ENCODE data around the gene CYP46A1. TPM values are rescaled to one million over a fixed set of nuclear protein-coding genes. Genes with fewer than 3 reads are reported as not detected.

The CYP46A1 gene
- total RNA-seq, 1 experiment from 2014 or later: 0.52 TPM

DNA sequence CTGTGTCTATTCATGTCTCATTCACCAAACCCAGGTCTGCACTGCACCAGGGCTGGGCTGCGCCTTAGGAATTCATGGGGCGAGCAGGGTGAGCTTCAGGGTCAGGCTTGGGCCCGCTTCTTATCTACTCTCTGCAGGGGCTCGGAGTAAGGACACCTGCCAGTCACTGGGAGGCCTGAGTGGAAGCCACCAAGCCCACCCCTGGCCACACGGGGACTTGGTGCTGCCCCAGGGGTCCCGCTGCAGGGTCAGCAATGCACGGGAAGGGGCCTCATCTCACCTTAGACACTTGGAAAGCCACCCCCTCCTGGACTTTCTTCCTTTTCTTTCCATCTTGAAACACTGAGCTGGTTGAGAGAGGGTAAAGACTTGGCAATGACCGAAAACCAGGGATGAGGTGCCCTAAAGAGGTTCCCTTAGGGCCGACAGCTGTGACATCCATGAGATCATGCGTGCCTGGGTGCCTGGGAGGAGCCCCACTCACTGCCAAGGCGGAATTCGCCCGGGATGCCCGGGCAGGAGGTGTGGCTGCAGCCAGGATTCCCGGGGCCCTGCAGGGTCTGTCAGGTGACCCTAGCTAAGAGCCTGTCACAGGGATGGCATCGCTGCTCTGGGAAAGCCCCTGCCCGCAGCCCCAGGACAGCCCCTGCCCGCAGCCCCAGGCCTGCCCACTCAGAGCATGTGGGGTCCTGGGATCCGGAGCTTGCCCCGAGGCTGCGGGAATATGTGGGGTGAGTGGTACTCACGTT, 63.7 kb downstream of the CYP46A1 start:
- Histone ChIP-seq H3K9me2 (replicated peaks; ENCODE audit: insufficient read depth, low read length) (no peaks in the 10 kb centered on the region), H4K20me1 (ENCODE audit: insufficient read depth, low read depth, low read length) (no peaks in the 10 kb centered on the region), H3K4me2 (ENCODE audit: low read depth, low read length, poor library complexity, severe bottlenecking) (no peak overlapping the region), H3K27me3 (ENCODE audit: low read length) (no peaks in the 10 kb centered on the region), H3K79me2 (ENCODE audit: low read length) (no peaks in the 10 kb centered on the region), H3K9ac (ENCODE audit: low read length) (no peak overlapping the region), H3K27ac (ENCODE audit: low read length) (no peak overlapping the region), H3K4me3 (ENCODE audit: low read length) (no peak overlapping the region), H3K4me1 (ENCODE audit: low read length) (0 out of 2 replicates have a peak, but pooled peaks cover 2% of the 10 kb centered on the region), H2AFZ (ENCODE audit: low read length) (no peak overlapping the region), H3K36me3 (ENCODE audit: insufficient read depth, low read length) (no peaks in the 10 kb centered on the region), H3K9me3 (ENCODE audit: low read length) (no peaks in the 10 kb centered on the region)
- DNase-seq: no peak

DNA sequence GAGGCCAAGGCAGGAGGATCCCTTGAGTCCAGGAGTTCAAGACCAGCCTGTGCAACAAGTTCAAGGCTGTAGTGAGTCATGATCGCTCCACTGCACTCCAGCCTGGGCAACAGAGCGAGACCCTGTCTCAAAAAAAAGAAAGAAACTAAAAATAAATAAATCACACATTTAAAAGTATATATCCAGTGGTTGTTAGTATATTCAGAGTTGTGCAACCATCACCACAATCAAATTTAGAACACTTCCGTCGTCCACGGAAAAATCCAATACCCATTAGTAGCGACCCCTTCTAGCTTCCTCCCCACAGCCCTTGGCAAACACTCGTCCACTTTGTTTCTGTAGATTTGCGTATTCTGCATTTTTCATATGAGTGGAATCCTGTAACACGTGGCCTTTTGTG, 64.4 kb downstream of the CYP46A1 start:
- no peaks in the 10 kb centered on the region for H3K79me2 ChIP-seq (ENCODE audit: low read length)
- H2AFZ ChIP-seq (ENCODE audit: low read length): no peak overlapping the region
- no peak overlapping the region for H3K4me3 ChIP-seq (ENCODE audit: low read length)
- H3K27me3 ChIP-seq (ENCODE audit: low read length): no peaks in the 10 kb centered on the region
- H3K36me3 ChIP-seq (ENCODE audit: insufficient read depth, low read length): no peaks in the 10 kb centered on the region
- H4K20me1 ChIP-seq (ENCODE audit: insufficient read depth, low read depth, low read length): no peaks in the 10 kb centered on the region; the same call in 1 of the 2 replicates
- H3K4me2 ChIP-seq (ENCODE audit: low read depth, low read length, poor library complexity, severe bottlenecking): no peak overlapping the region
- DNase-seq: no peak
- H3K9me2 ChIP-seq (replicated peaks; ENCODE audit: insufficient read depth, low read length): no peaks in the 10 kb centered on the region
- no peak overlapping the region for H3K9ac ChIP-seq (ENCODE audit: low read length)
- 0 out of 2 replicates have a peak, but pooled peaks cover 2% of the 10 kb centered on the region for H3K4me1 ChIP-seq (ENCODE audit: low read length)
- H3K9me3 ChIP-seq (ENCODE audit: low read length): no peaks in the 10 kb centered on the region
- H3K27ac ChIP-seq (ENCODE audit: low read length): no peak overlapping the region

DNA sequence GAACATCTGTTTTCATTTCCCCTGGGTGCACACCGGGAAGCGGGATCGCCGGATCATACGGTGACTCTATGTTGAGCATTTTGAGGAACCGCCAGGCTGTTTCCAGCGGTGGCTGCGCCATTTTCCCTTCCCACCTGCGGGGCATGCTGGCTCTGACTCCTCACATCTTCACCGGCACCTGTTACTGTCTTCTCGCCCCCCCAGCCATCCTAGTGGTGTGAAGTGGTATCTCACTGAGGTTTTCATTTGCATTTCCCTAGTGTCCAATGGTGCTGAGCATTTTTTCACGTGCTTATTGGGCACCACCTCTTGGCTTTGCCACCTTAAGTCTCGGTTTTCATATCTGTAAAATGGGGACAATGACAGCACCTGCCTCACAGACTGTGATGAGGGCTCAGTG, 65.0 kb downstream of the CYP46A1 start:
- Histone ChIP-seq H3K27me3 (ENCODE audit: low read length) (peaks cover under 1% of the 10 kb centered on the region; the same call in 1 of the 2 replicates), H2AFZ (ENCODE audit: low read length) (no peak overlapping the region), H3K9me2 (replicated peaks; ENCODE audit: insufficient read depth, low read length) (no peaks in the 10 kb centered on the region), H4K20me1 (ENCODE audit: insufficient read depth, low read depth, low read length) (no peaks in the 10 kb centered on the region; the same call in 1 of the 2 replicates), H3K9me3 (ENCODE audit: low read length) (no peaks in the 10 kb centered on the region), H3K27ac (ENCODE audit: low read length) (no peak overlapping the region), H3K4me2 (ENCODE audit: low read depth, low read length, poor library complexity, severe bottlenecking) (no peak overlapping the region), H3K4me1 (ENCODE audit: low read length) (0 out of 2 replicates have a peak, but pooled peaks cover 2% of the 10 kb centered on the region), H3K36me3 (ENCODE audit: insufficient read depth, low read length) (no peaks in the 10 kb centered on the region), H3K79me2 (ENCODE audit: low read length) (no peaks in the 10 kb centered on the region), H3K4me3 (ENCODE audit: low read length) (no peak overlapping the region), H3K9ac (ENCODE audit: low read length) (no peak overlapping the region)
- peak; percentile 67 for DNase-seq

DNA sequence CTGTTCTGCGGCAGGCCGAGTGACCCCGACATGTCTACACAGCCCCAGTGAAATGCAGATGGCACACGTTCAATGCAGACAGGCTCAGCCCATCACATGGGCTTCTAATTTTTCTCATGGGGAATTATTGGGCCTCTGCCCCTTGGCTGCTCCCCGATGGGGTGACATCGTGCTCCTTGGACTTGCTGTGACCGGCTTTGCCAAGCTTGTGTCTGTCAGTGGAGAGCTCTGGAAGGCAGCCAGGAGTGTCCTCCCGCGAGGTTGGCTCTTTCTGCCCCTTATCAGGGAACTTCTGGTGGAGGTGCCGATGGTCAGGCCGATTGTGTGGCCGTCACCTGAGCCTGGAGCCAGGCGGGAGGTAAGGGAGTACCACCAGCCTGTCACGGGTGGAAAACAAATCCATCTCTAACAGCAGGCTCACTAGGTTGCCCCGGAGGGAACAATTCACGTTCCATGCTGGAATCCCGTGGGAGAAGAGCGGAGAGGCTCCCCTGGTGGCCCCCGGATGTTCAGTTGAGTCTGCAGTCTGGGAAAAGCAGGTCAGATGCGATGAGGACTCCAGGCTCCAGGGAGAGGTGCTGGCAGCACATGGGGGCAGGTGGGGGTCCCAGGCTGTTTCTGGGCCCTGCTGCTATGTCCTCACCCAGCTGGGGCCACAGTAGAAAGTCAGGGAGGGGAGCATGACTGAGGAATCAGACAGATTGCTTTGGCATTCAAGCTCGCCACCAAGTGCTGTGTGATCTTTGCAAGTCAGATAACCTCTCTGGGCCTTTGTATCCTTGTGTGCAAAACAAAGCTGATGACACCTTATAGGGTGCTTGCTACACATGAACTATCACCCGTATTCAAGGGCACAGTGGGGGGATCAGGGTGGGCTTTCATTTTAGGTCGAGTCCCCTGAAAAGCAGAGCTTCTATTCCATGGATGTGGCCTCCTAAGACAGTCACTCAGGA, 65.9 kb downstream of the CYP46A1 start:
- Histone ChIP-seq H4K20me1 (ENCODE audit: insufficient read depth, low read depth, low read length) (no peaks in the 10 kb centered on the region; the same call in 1 of the 2 replicates), H3K27ac (ENCODE audit: low read length) (no peak overlapping the region), H3K4me2 (ENCODE audit: low read depth, low read length, poor library complexity, severe bottlenecking) (no peak overlapping the region), H3K9me3 (ENCODE audit: low read length) (no peaks in the 10 kb centered on the region), H2AFZ (ENCODE audit: low read length) (no peak overlapping the region), H3K27me3 (ENCODE audit: low read length) (peaks cover 3% of the 10 kb centered on the region; the same call in 1 of the 2 replicates), H3K9ac (ENCODE audit: low read length) (no peak overlapping the region), H3K36me3 (ENCODE audit: insufficient read depth, low read length) (no peaks in the 10 kb centered on the region), H3K79me2 (ENCODE audit: low read length) (no peaks in the 10 kb centered on the region), H3K4me3 (ENCODE audit: low read length) (no peak overlapping the region), H3K4me1 (ENCODE audit: low read length) (0 out of 2 replicates have a peak, but pooled peaks cover 2% of the 10 kb centered on the region), H3K9me2 (replicated peaks; ENCODE audit: insufficient read depth, low read length) (no peaks in the 10 kb centered on the region)
- no peak for DNase-seq

DNA sequence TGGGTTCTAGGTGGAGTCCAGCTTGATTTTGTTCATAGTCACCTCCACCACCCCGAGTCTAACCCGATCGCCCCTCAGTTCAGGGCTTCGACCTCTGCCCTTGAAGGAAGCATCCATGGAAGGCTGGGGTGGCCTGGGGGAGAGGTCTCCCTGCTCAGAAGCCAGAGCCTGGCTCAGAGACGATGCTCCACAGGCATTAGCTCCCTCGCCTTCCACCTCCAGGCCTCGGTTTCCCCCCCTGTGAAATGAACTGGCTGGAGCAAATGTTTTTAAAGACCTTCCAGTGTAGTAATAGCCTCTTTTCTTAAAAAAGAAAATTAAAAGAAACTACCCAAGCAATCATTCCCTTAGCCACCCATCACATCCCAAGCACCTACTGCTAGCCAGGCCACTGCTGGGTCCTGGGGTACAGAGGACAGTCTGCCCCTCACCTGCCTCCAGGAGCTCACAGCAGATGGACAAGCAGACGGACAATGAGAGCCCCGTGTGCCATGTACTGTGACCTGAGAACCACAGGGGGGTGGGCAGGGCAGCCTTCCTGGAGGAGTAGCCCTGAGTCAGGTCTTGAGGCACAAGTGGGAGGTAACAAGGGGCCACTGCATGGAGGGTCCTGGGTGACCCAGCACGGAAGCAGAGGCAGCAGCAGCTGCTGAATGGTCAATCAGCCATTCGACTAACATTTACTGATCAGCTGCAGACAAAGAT, 66.8 kb downstream of the CYP46A1 start:
- Histone ChIP-seq H3K4me3 (ENCODE audit: low read length) (no peak overlapping the region), H4K20me1 (ENCODE audit: insufficient read depth, low read depth, low read length) (no peaks in the 10 kb centered on the region; the same call in 1 of the 2 replicates), H3K27ac (ENCODE audit: low read length) (no peak overlapping the region), H3K36me3 (ENCODE audit: insufficient read depth, low read length) (no peaks in the 10 kb centered on the region), H3K9me2 (replicated peaks; ENCODE audit: insufficient read depth, low read length) (no peaks in the 10 kb centered on the region), H3K79me2 (ENCODE audit: low read length) (no peaks in the 10 kb centered on the region), H3K9ac (ENCODE audit: low read length) (no peak overlapping the region), H3K27me3 (ENCODE audit: low read length) (peaks cover 3% of the 10 kb centered on the region; the same call in 1 of the 2 replicates), H2AFZ (ENCODE audit: low read length) (no peak overlapping the region), H3K4me1 (ENCODE audit: low read length) (0 out of 2 replicates have a peak, but pooled peaks cover 2% of the 10 kb centered on the region), H3K4me2 (ENCODE audit: low read depth, low read length, poor library complexity, severe bottlenecking) (no peak overlapping the region), H3K9me3 (ENCODE audit: low read length) (no peaks in the 10 kb centered on the region)
- no peak for DNase-seq

DNA sequence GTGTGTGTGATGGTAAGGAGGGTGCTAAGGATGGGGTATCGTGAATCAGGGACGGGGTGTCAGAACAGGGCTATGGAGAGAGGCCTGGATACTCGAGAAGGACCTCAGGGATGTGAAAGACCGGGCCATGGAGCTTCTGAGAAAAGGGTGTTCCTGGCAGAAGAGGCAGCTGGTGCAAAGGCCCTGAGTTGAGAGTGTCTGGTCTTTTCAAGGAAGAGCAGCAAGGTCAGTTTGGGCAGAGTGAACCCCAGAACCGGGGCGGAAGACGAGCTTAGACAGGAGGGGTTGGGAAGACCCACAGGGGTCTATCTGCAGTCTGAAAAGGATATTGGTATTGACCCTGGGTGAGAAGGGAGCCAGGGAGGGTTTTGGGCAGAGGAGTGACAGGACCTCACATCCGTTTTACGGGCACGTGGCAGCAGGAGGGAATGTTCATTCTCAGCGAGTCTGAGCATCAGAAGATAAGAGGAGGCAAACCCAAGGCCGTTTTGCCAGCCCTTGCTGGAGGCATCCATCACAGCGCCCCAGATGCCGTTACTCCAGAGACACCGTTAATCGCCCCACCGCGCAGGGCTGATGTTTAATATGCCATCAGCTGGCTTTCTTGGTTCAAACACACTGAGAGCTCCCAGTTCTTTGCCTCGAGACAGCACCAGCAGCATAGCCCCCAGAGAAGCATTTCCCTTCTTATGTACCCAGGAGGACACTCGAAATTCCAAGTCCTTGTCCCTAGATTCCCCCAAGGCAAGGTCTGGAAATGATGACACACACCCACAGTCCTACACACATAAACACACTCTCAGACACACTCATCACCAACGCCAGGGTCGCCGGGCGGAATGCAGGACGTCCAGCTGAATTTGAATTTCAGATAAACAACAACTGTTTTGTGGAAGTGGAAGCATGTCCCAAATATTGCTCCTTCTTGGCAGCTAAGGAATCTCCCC, 67.7 kb downstream of the CYP46A1 start:
- Histone ChIP-seq H3K9ac (ENCODE audit: low read length) (no peak overlapping the region), H4K20me1 (ENCODE audit: insufficient read depth, low read depth, low read length) (no peaks in the 10 kb centered on the region; the same call in 1 of the 2 replicates), H3K36me3 (ENCODE audit: insufficient read depth, low read length) (no peaks in the 10 kb centered on the region), H3K9me3 (ENCODE audit: low read length) (no peaks in the 10 kb centered on the region), H3K27ac (ENCODE audit: low read length) (no peak overlapping the region), H3K4me2 (ENCODE audit: low read depth, low read length, poor library complexity, severe bottlenecking) (no peak overlapping the region), H3K4me3 (ENCODE audit: low read length) (no peak overlapping the region), H2AFZ (ENCODE audit: low read length) (no peak overlapping the region), H3K27me3 (ENCODE audit: low read length) (peaks cover 3% of the 10 kb centered on the region; the same call in 1 of the 2 replicates), H3K9me2 (replicated peaks; ENCODE audit: insufficient read depth, low read length) (no peaks in the 10 kb centered on the region), H3K79me2 (ENCODE audit: low read length) (no peaks in the 10 kb centered on the region), H3K4me1 (ENCODE audit: low read length) (0 out of 2 replicates have a peak, but pooled peaks cover 2% of the 10 kb centered on the region)
- DNase-seq: no peak

DNA sequence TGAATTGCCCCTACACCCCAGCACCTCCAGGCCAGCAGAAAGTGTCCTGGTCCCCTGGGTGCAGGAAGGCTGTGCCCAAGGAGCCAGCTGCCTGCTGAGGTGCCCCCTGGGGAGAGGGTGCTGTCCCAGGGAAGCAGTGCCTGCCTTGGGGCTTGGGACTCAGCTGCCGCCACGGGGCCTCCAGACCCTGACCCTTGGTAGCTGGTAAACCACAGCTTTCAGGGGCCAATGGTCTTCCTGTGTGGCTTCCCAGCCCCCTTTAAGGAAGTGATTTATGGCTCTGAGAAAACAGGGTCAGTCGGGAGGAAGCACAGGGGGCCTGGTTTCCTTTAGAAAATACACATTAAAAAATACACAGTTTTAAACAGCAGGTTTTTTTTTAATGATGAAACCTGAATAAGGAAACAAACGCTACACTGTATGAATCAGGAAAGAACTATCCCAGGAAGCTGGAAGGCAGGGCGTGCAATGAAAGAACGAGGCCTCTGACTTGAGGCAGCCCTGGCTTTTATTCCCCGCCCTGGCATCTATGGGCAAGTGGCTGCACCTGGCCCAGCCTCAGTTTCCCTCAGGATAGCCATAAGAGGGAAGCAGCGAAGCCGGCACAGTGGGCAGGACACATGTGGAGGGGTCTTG, 68.5 kb downstream of the CYP46A1 start:
- no peak overlapping the region for H3K4me2 ChIP-seq (ENCODE audit: low read depth, low read length, poor library complexity, severe bottlenecking)
- H4K20me1 ChIP-seq (ENCODE audit: insufficient read depth, low read depth, low read length): no peaks in the 10 kb centered on the region; the same call in 1 of the 2 replicates
- H3K79me2 ChIP-seq (ENCODE audit: low read length): no peaks in the 10 kb centered on the region
- H2AFZ ChIP-seq (ENCODE audit: low read length): no peak overlapping the region
- peaks cover 3% of the 10 kb centered on the region; the same call in 1 of the 2 replicates for H3K27me3 ChIP-seq (ENCODE audit: low read length)
- H3K36me3 ChIP-seq (ENCODE audit: insufficient read depth, low read length): no peaks in the 10 kb centered on the region
- no peaks in the 10 kb centered on the region for H3K9me3 ChIP-seq (ENCODE audit: low read length)
- DNase-seq: no peak
- no peaks in the 10 kb centered on the region for H3K9me2 ChIP-seq (replicated peaks; ENCODE audit: insufficient read depth, low read length)
- H3K27ac ChIP-seq (ENCODE audit: low read length): no peak overlapping the region
- no peak overlapping the region for H3K9ac ChIP-seq (ENCODE audit: low read length)
- H3K4me1 ChIP-seq (ENCODE audit: low read length): 0 out of 2 replicates have a peak, but pooled peaks cover 2% of the 10 kb centered on the region
- H3K4me3 ChIP-seq (ENCODE audit: low read length): no peak overlapping the region
